ENCODE results near the gene TTN.

The TTN gene

GRCh38 chr2:178777577-178777976 is 29.6 kb downstream of the TTN start:
- TF ChIP-seq, protein P1, sequence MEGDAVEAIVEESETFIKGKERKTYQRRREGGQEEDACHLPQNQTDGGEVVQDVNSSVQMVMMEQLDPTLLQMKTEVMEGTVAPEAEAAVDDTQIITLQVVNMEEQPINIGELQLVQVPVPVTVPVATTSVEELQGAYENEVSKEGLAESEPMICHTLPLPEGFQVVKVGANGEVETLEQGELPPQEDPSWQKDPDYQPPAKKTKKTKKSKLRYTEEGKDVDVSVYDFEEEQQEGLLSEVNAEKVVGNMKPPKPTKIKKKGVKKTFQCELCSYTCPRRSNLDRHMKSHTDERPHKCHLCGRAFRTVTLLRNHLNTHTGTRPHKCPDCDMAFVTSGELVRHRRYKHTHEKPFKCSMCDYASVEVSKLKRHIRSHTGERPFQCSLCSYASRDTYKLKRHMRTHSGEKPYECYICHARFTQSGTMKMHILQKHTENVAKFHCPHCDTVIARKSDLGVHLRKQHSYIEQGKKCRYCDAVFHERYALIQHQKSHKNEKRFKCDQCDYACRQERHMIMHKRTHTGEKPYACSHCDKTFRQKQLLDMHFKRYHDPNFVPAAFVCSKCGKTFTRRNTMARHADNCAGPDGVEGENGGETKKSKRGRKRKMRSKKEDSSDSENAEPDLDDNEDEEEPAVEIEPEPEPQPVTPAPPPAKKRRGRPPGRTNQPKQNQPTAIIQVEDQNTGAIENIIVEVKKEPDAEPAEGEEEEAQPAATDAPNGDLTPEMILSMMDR (conservative IDR thresholded peaks at IDR 0.05; ENCODE audit: low read length): no peak

DNA sequence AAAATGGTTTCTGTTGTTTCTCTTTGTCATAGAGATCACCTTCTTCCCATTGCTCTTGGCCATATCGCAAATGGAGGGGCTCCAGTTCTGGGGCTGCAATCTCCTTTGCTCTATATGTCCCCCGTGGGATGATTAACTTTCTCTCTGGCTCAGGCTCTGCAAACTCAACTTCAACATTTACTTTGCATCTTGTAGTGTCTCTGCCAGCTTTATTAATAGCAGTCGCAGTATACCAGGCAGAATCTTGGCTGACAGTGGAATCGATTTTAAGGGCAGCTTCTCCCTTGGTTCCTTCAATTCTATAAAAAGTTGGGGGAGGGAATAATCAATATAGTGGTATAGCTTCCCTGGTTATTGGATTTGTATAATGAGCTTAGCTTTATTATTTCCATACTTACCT is 30.5 kb downstream of the TTN start:
- H3K4me3 ChIP-seq (ENCODE audit: low read length): no peak overlapping the region
- no peak for DNase-seq (ENCODE audit: low read depth)
- TF ChIP-seq, protein P1 (conservative IDR thresholded peaks at IDR 0.05; ENCODE audit: low read length): no peak

More at GRCh38 chr2:178777577-178777976, 29.6 kb downstream of the TTN start:
- H3K4me3 ChIP-seq (ENCODE audit: low read length): no peak overlapping the region
- no peak for DNase-seq (ENCODE audit: low read depth)

GRCh38 chr2:178775975-178776374 is 31.2 kb downstream of the TTN start:
- TF ChIP-seq, protein P1 (conservative IDR thresholded peaks at IDR 0.05; ENCODE audit: low read length): no peak
- no peak overlapping the region for H3K4me3 ChIP-seq (ENCODE audit: low read length)
- no peak for DNase-seq (ENCODE audit: low read depth)

GRCh38 chr2:178770518-178770917 is 36.7 kb downstream of the TTN start:
- DNase-seq (ENCODE audit: low read depth): no peak
- no peak overlapping the region for H3K4me3 ChIP-seq (ENCODE audit: low read length)
- TF ChIP-seq, protein P1 (conservative IDR thresholded peaks at IDR 0.05; ENCODE audit: low read length): no peak

- no peak for DNase-seq (ENCODE audit: low read depth)
- no peak overlapping the region for H3K4me3 ChIP-seq (ENCODE audit: low read length)
- TF ChIP-seq, protein P1 (conservative IDR thresholded peaks at IDR 0.05; ENCODE audit: low read length): no peak
These were observed 39.8 kb downstream of the TTN start for GRCh38 chr2:178767094-178768060.

DNA sequence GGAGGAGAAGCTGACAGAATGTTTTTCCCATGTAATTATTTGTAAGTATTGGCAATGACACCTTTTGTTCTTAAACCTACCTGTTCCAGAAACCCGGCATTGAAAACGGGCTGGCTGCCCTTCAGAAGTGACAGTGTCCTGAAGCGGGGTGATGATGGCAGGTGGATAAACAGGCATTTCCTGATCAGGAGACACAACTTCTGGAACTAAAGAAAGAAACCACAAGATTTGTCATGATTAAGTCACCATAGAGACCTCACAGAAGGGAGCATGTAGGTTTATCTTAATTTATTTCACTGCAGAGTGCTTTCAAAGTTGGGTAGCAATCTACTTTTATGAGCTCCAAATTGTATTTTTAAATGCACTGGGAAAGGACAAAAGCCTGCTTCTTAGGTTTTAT is 43.1 kb downstream of the TTN start:
- no peak overlapping the region for H3K4me3 ChIP-seq (ENCODE audit: low read length)
- DNase-seq (ENCODE audit: low read depth): no peak
- TF ChIP-seq, protein P1 (conservative IDR thresholded peaks at IDR 0.05; ENCODE audit: low read length): no peak

All from AG10803 (cell line).